WTC11 (cell line): Measurements from ENCODE around the gene TRIM2. TPM values are rescaled to one million over a fixed set of nuclear protein-coding genes. Genes with fewer than 3 reads are reported as not detected.

Experiments
- AFF4 ChIP-seq: sonication (generic); formaldehyde crosslinking; IDR thresholded peaks from 2 replicates; pipeline ENCODE4 v1.8.1; 2023; ENCODE audit warnings: mild to moderate bottlenecking, missing genetic modification reagents, borderline replicate concordance
- ATF6 ChIP-seq: sonication (generic); formaldehyde crosslinking; IDR thresholded peaks from 2 replicates; pipeline ENCODE4 v1.8.1; 2023; ENCODE audit warnings: mild to moderate bottlenecking, missing genetic modification reagents
- CBFB ChIP-seq: sonication (generic); formaldehyde crosslinking; IDR thresholded peaks from 2 replicates; pipeline ENCODE4 v1.8.1; 2022; ENCODE audit warnings: mild to moderate bottlenecking, low read depth, missing genetic modification reagents
- CTCF ChIP-seq: fragments of 200-600 bp; IDR thresholded peaks from 2 replicates; pipeline ENCODE4 v1.8.0; 2022; ENCODE audit warnings: antibody characterized with exemption
- EMX1 ChIP-seq: fragments of 250-450 bp; sonication (Bioruptor Pico); IDR thresholded peaks from 2 replicates; pipeline ENCODE4 v1.8.0; 2021; ENCODE audit warnings: mild to moderate bottlenecking
- FOXJ3 ChIP-seq: sonication (generic); formaldehyde crosslinking; IDR thresholded peaks from 2 replicates; pipeline ENCODE4 v1.9.0; 2021; ENCODE audit warnings: missing genetic modification reagents, mild to moderate bottlenecking, borderline replicate concordance
- FOXP1 ChIP-seq: sonication (generic); formaldehyde crosslinking; IDR thresholded peaks from 2 replicates; pipeline ENCODE4 v1.8.0; 2022; ENCODE audit warnings: missing genetic modification reagents, mild to moderate bottlenecking, moderate library complexity, borderline replicate concordance
- GTF2I ChIP-seq: fragments of 250-450 bp; sonication (Bioruptor Pico); conservative IDR thresholded peaks from 2 replicates; pipeline ENCODE4 v1.4.0; 2021; ENCODE audit warnings: mild to moderate bottlenecking
- HMGXB4 ChIP-seq: sonication (generic); formaldehyde crosslinking; IDR thresholded peaks from 2 replicates; pipeline ENCODE4 v1.8.1; 2023; ENCODE audit warnings: mild to moderate bottlenecking, moderate library complexity, missing genetic modification reagents
- IRF1 ChIP-seq: sonication (generic); formaldehyde crosslinking; IDR thresholded peaks from 2 replicates; pipeline ENCODE4 v1.8.0; 2023; ENCODE audit warnings: missing genetic modification reagents
- MAX ChIP-seq: sonication (generic); formaldehyde crosslinking; IDR thresholded peaks from 2 replicates; pipeline ENCODE4 v1.8.0; 2022; ENCODE audit warnings: mild to moderate bottlenecking, missing genetic modification reagents
- MXD4 ChIP-seq: fragments of 250-450 bp; sonication (Bioruptor Pico); IDR thresholded peaks from 2 replicates; pipeline ENCODE4 v1.8.0; 2021; ENCODE audit warnings: mild to moderate bottlenecking, moderate library complexity, borderline replicate concordance
- MYBL2 ChIP-seq: sonication (generic); formaldehyde crosslinking; IDR thresholded peaks from 2 replicates; pipeline ENCODE4 v1.8.1; 2023; ENCODE audit warnings: mild to moderate bottlenecking, moderate library complexity, missing genetic modification reagents
- NFYB ChIP-seq: sonication (generic); formaldehyde crosslinking; conservative IDR thresholded peaks from 2 replicates; pipeline ENCODE4 v1.8.0; 2022; ENCODE audit warnings: low read depth, missing genetic modification reagents
- PRRX2 ChIP-seq: fragments of 250-450 bp; sonication (Bioruptor Pico); IDR thresholded peaks from 2 replicates; pipeline ENCODE4 v1.8.0; 2021; ENCODE audit warnings: mild to moderate bottlenecking
- RORB ChIP-seq: fragments of 250-450 bp; sonication (Bioruptor Pico); IDR thresholded peaks from 2 replicates; pipeline ENCODE4 v1.9.0; 2021; ENCODE audit warnings: mild to moderate bottlenecking
- SMAD4 ChIP-seq: sonication (generic); formaldehyde crosslinking; IDR thresholded peaks from 2 replicates; pipeline ENCODE4 v1.8.0; 2022; ENCODE audit warnings: mild to moderate bottlenecking, missing genetic modification reagents
- TP53 ChIP-seq: sonication (generic); formaldehyde crosslinking; IDR thresholded peaks from 2 replicates; pipeline ENCODE4 v1.8.1; 2023; ENCODE audit warnings: mild to moderate bottlenecking, missing genetic modification reagents
- USF2 ChIP-seq: sonication (generic); formaldehyde crosslinking; IDR thresholded peaks from 2 replicates; pipeline ENCODE4 v1.8.1; 2023; ENCODE audit warnings: mild to moderate bottlenecking, missing genetic modification reagents, moderate library complexity
- ZBTB21 ChIP-seq: sonication (generic); formaldehyde crosslinking; IDR thresholded peaks from 2 replicates; pipeline ENCODE4 v1.8.1; 2023; ENCODE audit warnings: mild to moderate bottlenecking, missing genetic modification reagents, borderline replicate concordance
- ZNF416 ChIP-seq: fragments of 250-450 bp; sonication (Bioruptor Pico); IDR thresholded peaks from 2 replicates; pipeline ENCODE4 v1.9.0; 2021; ENCODE audit warnings: mild to moderate bottlenecking, inconsistent platforms
- ZNF425 ChIP-seq: fragments of 250-450 bp; sonication (Bioruptor Pico); conservative IDR thresholded peaks from 2 replicates; pipeline ENCODE4 v1.9.0; 2021; ENCODE audit warnings: mild to moderate bottlenecking
- ZNF512 ChIP-seq: sonication (generic); formaldehyde crosslinking; IDR thresholded peaks from 2 replicates; pipeline ENCODE4 v1.8.1; 2022; ENCODE audit warnings: missing genetic modification reagents, borderline replicate concordance
- total RNA-seq: library from RNA; stranded (reverse); gene quantifications from 3 replicates; pipeline ENCODE4 v1.2.3, GENCODE V29; 2021

TRIM2 gene
- total RNA-seq, 1 experiment from 2014 or later: 54.5 TPM

GRCh38 chr4:153222707-153223426 lies 18.6 kb downstream of the TRIM2 start (continued):
- TF ChIP-seq AFF4 (CRISPR knock-in tag) (peak; percentile 42), NFYB (CRISPR knock-in tag) (no peak; the same call in 1 of the 2 replicates), TP53 (0 out of 2 replicates have a peak, but pooled peaks have one; percentile 28), ATF6 (CRISPR knock-in tag) (no peak), GTF2I (CRISPR knock-in tag) (no peak), MXD4 (CRISPR knock-in tag) (no peak), MYBL2 (CRISPR knock-in tag) (no peak), IRF1 (CRISPR knock-in tag) (no peak), CTCF (no peak), MAX (CRISPR knock-in tag) (no peak; the same call in 1 of the 2 replicates), CBFB (no peak), ZNF425 (CRISPR knock-in tag) (no peak), USF2 (CRISPR knock-in tag) (no peak), HMGXB4 (CRISPR knock-in tag) (peak; percentile 57; the same call in 1 of the 2 replicates), FOXP1 (peak; percentile 57; the same call in 1 of the 2 replicates), PRRX2 (CRISPR knock-in tag) (no peak), ZNF416 (no peak), RORB (CRISPR knock-in tag) (no peak), SMAD4 (CRISPR knock-in tag) (no peak), ZBTB21 (CRISPR knock-in tag) (no peak; the same call in 1 of the 2 replicates), FOXJ3 (CRISPR knock-in tag) (no peak), ZNF512 (CRISPR knock-in tag) (no peak), EMX1 (no peak)
